ENCODE data around the gene NOD2.

The NOD2 gene

GRCh38 chr16:50652836-50653425 lies 40.5 kb upstream of the NOD2 start:
- H3K4me3 ChIP-seq (ENCODE audit: low read length), result no peak overlapping the region
- TF ChIP-seq CTCF (conservative IDR thresholded peaks at IDR 0.05; ENCODE audit: low read length), result no peak
- DNase-seq (ENCODE audit: low read depth), result no peak

DNA sequence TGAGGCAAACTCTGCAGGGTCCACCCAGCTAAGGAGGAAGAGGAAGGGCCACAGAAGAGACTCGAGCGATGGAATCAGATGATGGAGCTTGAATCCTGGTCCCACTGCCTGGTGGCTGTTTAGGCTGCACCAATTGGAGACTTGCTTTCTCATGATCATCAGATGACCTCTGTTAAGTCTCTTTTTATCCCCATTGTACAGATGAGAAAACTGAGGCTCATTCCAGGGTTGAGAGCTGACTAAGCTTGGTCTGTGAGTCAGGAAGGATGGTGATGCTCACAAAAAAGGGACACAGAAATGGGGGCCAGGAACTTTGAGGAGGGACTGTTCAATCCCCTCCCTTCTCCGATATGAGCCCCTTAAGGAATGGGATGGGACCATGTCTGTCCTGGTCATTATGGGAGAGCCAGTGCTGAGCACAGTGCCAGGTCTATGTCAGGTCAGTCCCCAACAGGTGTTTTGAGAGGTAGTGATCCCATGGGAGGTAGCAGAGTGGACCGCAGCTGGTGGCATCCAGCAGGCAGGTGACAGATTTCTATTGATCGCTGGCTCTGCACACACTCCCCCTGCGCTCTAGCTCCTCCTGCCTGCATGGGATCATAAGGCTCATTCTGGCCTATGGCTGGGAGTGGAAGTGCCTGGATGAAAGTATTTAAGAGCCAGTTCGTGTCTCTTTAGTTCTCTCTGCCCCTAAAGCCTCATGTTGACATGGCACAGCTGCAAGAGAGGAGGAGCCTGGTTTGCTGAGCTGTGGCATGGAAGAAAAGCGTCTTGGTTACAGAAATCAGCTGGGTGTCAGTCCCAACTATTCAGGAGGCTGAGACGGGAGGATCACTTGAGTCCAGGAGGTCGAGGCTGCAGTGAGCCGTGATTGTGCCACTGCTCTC lies 39.5 kb upstream of the NOD2 start:
- TF ChIP-seq CTCF (conservative IDR thresholded peaks at IDR 0.05; ENCODE audit: low read length), result no peak
- H3K4me3 ChIP-seq (ENCODE audit: low read length), result no peak overlapping the region
- no peak for DNase-seq (ENCODE audit: low read depth)

GRCh38 chr16:50655558-50656055 lies 37.8 kb upstream of the NOD2 start:
- no peak for TF ChIP-seq CTCF (conservative IDR thresholded peaks at IDR 0.05; ENCODE audit: low read length)
- DNase-seq (ENCODE audit: low read depth), result no peak
- no peak overlapping the region for H3K4me3 ChIP-seq (ENCODE audit: low read length)

DNA sequence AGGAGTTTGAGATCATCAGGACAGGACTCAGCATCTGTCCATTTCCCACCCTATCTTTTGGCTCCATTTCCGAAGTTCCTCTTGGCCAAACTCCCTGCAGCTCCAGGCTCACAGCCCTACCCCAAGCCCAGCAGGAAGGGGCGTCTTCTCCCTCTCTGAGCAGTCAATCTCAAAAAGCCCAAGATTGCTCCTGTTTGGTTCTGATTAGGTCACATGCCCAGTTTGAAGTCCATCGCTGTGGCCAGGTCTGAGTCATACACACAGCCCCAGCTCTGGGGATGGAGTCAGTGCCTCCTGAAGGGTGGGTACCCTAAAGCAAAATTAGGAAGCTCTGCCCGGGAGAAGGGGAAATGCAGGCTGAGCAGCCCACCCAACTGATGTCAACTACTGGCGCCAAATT lies 36.2 kb upstream of the NOD2 start:
- no peak overlapping the region for H3K4me3 ChIP-seq (ENCODE audit: low read length)
- no peak for TF ChIP-seq CTCF (conservative IDR thresholded peaks at IDR 0.05; ENCODE audit: low read length)
- no peak for DNase-seq (ENCODE audit: low read depth)

- TF ChIP-seq CTCF (conservative IDR thresholded peaks at IDR 0.05; ENCODE audit: low read length), result no peak
- H3K4me3 ChIP-seq (ENCODE audit: low read length), result no peak overlapping the region
- no peak for DNase-seq (ENCODE audit: low read depth)
Measured at GRCh38 chr16:50659806-50660205, 33.6 kb upstream of the NOD2 start.

DNA sequence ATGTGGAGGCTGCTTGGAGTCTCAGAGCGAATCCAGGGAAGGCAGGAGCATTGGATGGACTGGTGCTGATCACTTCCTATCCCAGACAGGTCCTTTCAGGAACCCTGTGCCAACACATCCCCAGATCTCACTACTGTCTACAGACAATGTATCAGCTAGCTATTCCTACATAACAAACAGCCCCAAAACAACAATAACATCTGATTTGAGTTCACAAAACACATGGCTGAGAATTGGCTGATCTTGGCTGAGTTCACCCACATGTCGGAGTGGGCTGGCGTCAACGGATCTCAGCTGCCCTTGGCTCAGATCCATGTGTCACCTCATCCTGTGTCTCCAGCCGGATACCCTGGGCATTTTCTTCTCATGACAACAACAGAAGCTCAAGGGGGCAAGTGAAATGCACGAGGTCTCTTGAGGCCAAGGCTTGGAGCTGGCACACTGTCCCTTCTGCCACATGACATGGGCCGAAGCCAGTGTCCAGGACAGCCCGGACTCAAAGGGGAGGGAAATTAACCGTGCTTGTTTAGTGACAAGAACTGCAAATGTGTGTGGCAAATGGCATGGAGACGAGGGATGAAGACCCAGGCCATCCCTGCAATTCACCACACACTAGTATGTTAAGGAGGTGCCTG lies 31.0 kb upstream of the NOD2 start:
- no peak for DNase-seq (ENCODE audit: low read depth)
- no peak overlapping the region for H3K4me3 ChIP-seq (ENCODE audit: low read length)
- TF ChIP-seq CTCF (conservative IDR thresholded peaks at IDR 0.05; ENCODE audit: low read length), result no peak

Measured in AG10803 (cell line).